LNCaP clone FGC (cell line): ENCODE results near the gene SASH1.

ENCODE experiments used
- DNase-seq: peaks from one replicate; pipeline ENCODE4 v3.0.0-alpha.2; 2011; ENCODE audit warnings: low read depth
- H3K4me3 ChIP-seq: 2 replicates; pipeline ENCODE4 v1.5.1; 2011; ENCODE audit warnings: mild to moderate bottlenecking, low read depth, low read length, control low read depth
- CTCF ChIP-seq: IDR thresholded peaks from 2 replicates; pipeline ENCODE4 v1.5.1; 2012; ENCODE audit warnings: mild to moderate bottlenecking; ENCODE audit not compliant: control insufficient read depth, insufficient read depth; ENCODE audit errors: extremely low read depth

Gene SASH1

GRCh38 chr6:148533309-148534107 is 190.9 kb downstream of the SASH1 start:
- DNase-seq, result no peak
- no peak for TF ChIP-seq CTCF
- H3K4me3 ChIP-seq, result no peak overlapping the region

- TF ChIP-seq CTCF, result no peak
- DNase-seq, result no peak
- H3K4me3 ChIP-seq, result no peak overlapping the region
Measured at GRCh38 chr6:148534871-148535270, 192.2 kb downstream of the SASH1 start.

GRCh38 chr6:148535381-148535780 is 192.7 kb downstream of the SASH1 start:
- no peak overlapping the region for H3K4me3 ChIP-seq
- TF ChIP-seq CTCF, result no peak

GRCh38 chr6:148535976-148536375 is 193.3 kb downstream of the SASH1 start:
- no peak for DNase-seq
- no peak overlapping the region for H3K4me3 ChIP-seq

More at GRCh38 chr6:148535381-148535780, 192.7 kb downstream of the SASH1 start:
- DNase-seq, result no peak

GRCh38 chr6:148538261-148539190 is 195.9 kb downstream of the SASH1 start:
- no peak for DNase-seq
- no peak overlapping the region for H3K4me3 ChIP-seq
- no peak for TF ChIP-seq CTCF

More at GRCh38 chr6:148535976-148536375, 193.3 kb downstream of the SASH1 start:
- no peak for TF ChIP-seq CTCF

GRCh38 chr6:148543540-148543939 is 200.9 kb downstream of the SASH1 start:
- no peak for TF ChIP-seq CTCF
- no peak overlapping the region for H3K4me3 ChIP-seq
- no peak for DNase-seq
